Peyer's patch (tissue), 4 donors: ENCODE results near the gene GLI3.

Experiments
- POLR2A ChIP-seq, 2 donors: fragments of 450-650 bp; IDR thresholded peaks; one replicate each; pipeline ENCODE4 v1.5.1; 2017; ENCODE audit warnings: antibody characterized with exemption in 2 of 2, mild to moderate bottlenecking in 2 of 2, moderate library complexity in 2 of 2
- TF ChIP-seq, protein P1 (sequence below), 6 experiments: fragments of 450-650 bp in 4 of 6; fragments of 200-600 bp in 2 of 6; sonication (generic) in 1 of 6; IDR thresholded peaks; one replicate each; pipeline ENCODE4 v1.5.1; 2017 to 2019; ENCODE audit warnings: antibody characterized with exemption in 6 of 6, mild to moderate bottlenecking in 3 of 6, moderate library complexity in 1 of 6

DNA sequence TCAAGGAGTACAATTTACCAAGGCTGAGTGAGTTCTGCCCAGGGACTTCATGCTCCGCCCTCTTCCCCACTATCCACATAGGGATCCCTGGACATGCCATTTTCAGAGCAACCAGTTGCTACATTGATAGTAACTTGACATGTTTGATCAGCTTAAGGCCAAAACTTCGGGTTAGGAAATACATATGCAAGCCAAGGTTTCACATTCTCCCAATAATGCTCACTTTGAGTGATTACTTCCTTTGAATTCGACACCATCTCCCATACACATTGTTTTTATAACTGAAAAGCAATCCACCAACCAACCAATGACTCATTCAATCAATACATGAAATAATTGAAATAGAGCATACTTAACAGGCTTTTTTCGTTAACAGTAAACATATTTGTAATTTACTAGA lies 137.9 kb downstream of the GLI3 start:
- TF ChIP-seq, protein P1, sequence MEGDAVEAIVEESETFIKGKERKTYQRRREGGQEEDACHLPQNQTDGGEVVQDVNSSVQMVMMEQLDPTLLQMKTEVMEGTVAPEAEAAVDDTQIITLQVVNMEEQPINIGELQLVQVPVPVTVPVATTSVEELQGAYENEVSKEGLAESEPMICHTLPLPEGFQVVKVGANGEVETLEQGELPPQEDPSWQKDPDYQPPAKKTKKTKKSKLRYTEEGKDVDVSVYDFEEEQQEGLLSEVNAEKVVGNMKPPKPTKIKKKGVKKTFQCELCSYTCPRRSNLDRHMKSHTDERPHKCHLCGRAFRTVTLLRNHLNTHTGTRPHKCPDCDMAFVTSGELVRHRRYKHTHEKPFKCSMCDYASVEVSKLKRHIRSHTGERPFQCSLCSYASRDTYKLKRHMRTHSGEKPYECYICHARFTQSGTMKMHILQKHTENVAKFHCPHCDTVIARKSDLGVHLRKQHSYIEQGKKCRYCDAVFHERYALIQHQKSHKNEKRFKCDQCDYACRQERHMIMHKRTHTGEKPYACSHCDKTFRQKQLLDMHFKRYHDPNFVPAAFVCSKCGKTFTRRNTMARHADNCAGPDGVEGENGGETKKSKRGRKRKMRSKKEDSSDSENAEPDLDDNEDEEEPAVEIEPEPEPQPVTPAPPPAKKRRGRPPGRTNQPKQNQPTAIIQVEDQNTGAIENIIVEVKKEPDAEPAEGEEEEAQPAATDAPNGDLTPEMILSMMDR (IDR thresholded peaks at IDR 0.05), result no peak
- no peak for TF ChIP-seq POLR2A (IDR thresholded peaks at IDR 0.05)
